Activated CD4-positive, alpha-beta memory T cell treated with anti-CD3 and anti-CD28 coated beads for 36 hours (primary cell): ENCODE data around the gene PPP1R10. TPM values are rescaled to one million over a fixed set of nuclear protein-coding genes. Genes with fewer than 3 reads are reported as not detected.

ENCODE experiments used
- CTCF ChIA-PET: fragments of 350-600 bp; sonication (Branson Sonifier 250); formaldehyde crosslinking; loops from one replicate; lab custom pipeline; 2021; ENCODE audit warnings: antibody characterized with exemption, inconsistent platforms; lab: Charles Lee
- POLR2A ChIA-PET: fragments of 350-600 bp; sonication (Branson Sonifier 250); formaldehyde crosslinking; loops from one replicate; lab custom pipeline; 2021; ENCODE audit warnings: antibody characterized with exemption; lab: Charles Lee
- DNase-seq: peaks from one replicate; pipeline ENCODE4 v3.0.0-alpha.2; 2020
- H3K27ac Mint-ChIP-seq: one replicate; pipeline ENCODE4 v1.8.0; 2021; ENCODE audit warnings: mixed read lengths
- H3K27me3 Mint-ChIP-seq: one replicate; pipeline ENCODE4 v1.8.0; 2021; ENCODE audit warnings: mixed read lengths
- H3K36me3 Mint-ChIP-seq: one replicate; pipeline ENCODE4 v1.8.0; 2021; ENCODE audit warnings: mixed read lengths
- H3K4me1 Mint-ChIP-seq: one replicate; pipeline ENCODE4 v1.8.0; 2021; ENCODE audit warnings: low read depth, mixed read lengths
- H3K4me3 Mint-ChIP-seq: one replicate; pipeline ENCODE4 v1.8.0; 2021; ENCODE audit warnings: mild to moderate bottlenecking, mixed read lengths
- H3K9me3 Mint-ChIP-seq: one replicate; pipeline ENCODE4 v1.8.0; 2021; ENCODE audit warnings: mixed read lengths
- intact Hi-C: fragments of 100-400 bp; cut with micrococcal nuclease; formaldehyde crosslinking; loops from one replicate; pipeline ENCODE4 v1.15.1; 2023
- total RNA-seq, 2 experiments: library from RNA; stranded (reverse); gene quantifications; one replicate each; pipeline ENCODE4 v1.2.3, GENCODE V29; 2021

PPP1R10 gene
- total RNA-seq, 2 experiments from 2014 or later: 64.5 to 67.4 TPM

GRCh38 chr6:30571075-30571761 is 45.8 kb downstream of the PPP1R10 start, which contains the start of gene ABCF1:
Gene ABCF1, plus strand, starts transcription at chr6:30571442. Its CDS starts 46 bp downstream, at chr6:30571488.
- intact Hi-C loops: loop anchor here (1.0 to 5.0 kb wide), 4 partner anchors 15 to 146 kb away; partner anchors contain the start of genes GNL1, MDC1, MRPS18B and PPP1R10
- no peaks in the 10 kb centered on the region for H3K9me3 Mint-ChIP-seq
- peaks cover 11% of the 10 kb centered on the region for H3K36me3 Mint-ChIP-seq
- no peaks in the 10 kb centered on the region for H3K27me3 Mint-ChIP-seq
- POLR2A ChIA-PET: interaction anchor here (0.6 to 3.7 kb wide), 13 partner anchors 13 to 164 kb away, joined by 3 to 28 read pairs (median 3); partner anchors contain the start of genes GNL1, MRPS18B, PPP1R10 and PRR3
- H3K27ac Mint-ChIP-seq: peak within 1 kb of the TSS; percentile 94
- H3K4me1 Mint-ChIP-seq: peaks cover 60% of the 10 kb centered on the region
- peak; percentile 99 for DNase-seq
- CTCF ChIA-PET: interaction anchor here (0.7 to 2.1 kb wide), 9 partner anchors 14 to 118 kb away, joined by 3 to 15 read pairs (median 4); partner anchors contain the start of gene PRR3
- peak within 1 kb of the TSS; percentile 94 for H3K4me3 Mint-ChIP-seq

GRCh38 chr6:30570740-30571074 is 46.3 kb downstream of the PPP1R10 start:
- H3K27ac Mint-ChIP-seq: peak overlapping the region; percentile 86
- no peaks in the 10 kb centered on the region for H3K27me3 Mint-ChIP-seq
- peak overlapping the region; percentile 94 for H3K4me3 Mint-ChIP-seq
- ChIA-PET CTCF (interaction anchor here (0.9 to 2.1 kb wide), 9 partner anchors 14 to 117 kb away, joined by 3 to 15 read pairs (median 5); partner anchors contain the start of gene PRR3), POLR2A (interaction anchor here (0.9 to 3.7 kb wide), 12 partner anchors 13 to 164 kb away, joined by 3 to 28 read pairs (median 4); partner anchors contain the start of genes GNL1, MRPS18B, PPP1R10 and PRR3)
- intact Hi-C loops: loop anchor here (1.0 to 5.0 kb wide), 4 partner anchors 14 to 146 kb away; partner anchors contain the start of genes GNL1, MDC1, MRPS18B and PPP1R10
- no peaks in the 10 kb centered on the region for H3K9me3 Mint-ChIP-seq
- H3K36me3 Mint-ChIP-seq: peaks cover 11% of the 10 kb centered on the region
- no peak for DNase-seq
- H3K4me1 Mint-ChIP-seq: peaks cover 60% of the 10 kb centered on the region

GRCh38 chr6:30570263-30570662 is 46.8 kb downstream of the PPP1R10 start:
- CTCF ChIA-PET: interaction anchor here (1.0 to 2.1 kb wide), 8 partner anchors 13 to 56 kb away, joined by 3 to 15 read pairs (median 6); partner anchors contain the start of genes ATAT1 and PRR3
- Mint-ChIP-seq H3K4me3 (peak overlapping the region; percentile 94), H3K27ac (no peak overlapping the region), H3K27me3 (no peaks in the 10 kb centered on the region), H3K9me3 (no peaks in the 10 kb centered on the region), H3K4me1 (peaks cover 60% of the 10 kb centered on the region), H3K36me3 (peaks cover 12% of the 10 kb centered on the region)
- DNase-seq: no peak
- POLR2A ChIA-PET: interaction anchor here (0.6 to 3.7 kb wide), 6 partner anchors 12 to 104 kb away, joined by 3 to 28 read pairs (median 4); partner anchors contain the start of genes GNL1 and PRR3
- intact Hi-C loops: loop anchor here (2.0 to 5.0 kb wide), 2 partner anchors 112 to 147 kb away; partner anchors contain the start of gene MDC1

- Mint-ChIP-seq H3K27ac (no peak overlapping the region), H3K4me1 (peaks cover 46% of the 10 kb centered on the region), H3K27me3 (no peaks in the 10 kb centered on the region), H3K36me3 (peaks cover 9% of the 10 kb centered on the region), H3K9me3 (no peaks in the 10 kb centered on the region), H3K4me3 (no peak overlapping the region)
- DNase-seq: peak; percentile 70
- ChIA-PET POLR2A (interaction anchor here (3.7 kb wide), 1 partner anchor 10 kb away, joined by 28 read pairs; the partner anchor contains the start of genes GNL1 and PRR3), CTCF (interaction anchor here (1.8 kb wide), 1 partner anchor 85 kb away, joined by 4 read pairs; no protein-coding TSS in a partner anchor)
- intact Hi-C loops: loop anchor here (10.0 kb wide), 1 partner anchor 1167 kb away; the partner anchor contains the start of gene CLIC1
These were observed 48.8 kb downstream of the PPP1R10 start for GRCh38 chr6:30568245-30568644.

GRCh38 chr6:30565772-30566171 is 51.3 kb downstream of the PPP1R10 start:
- CTCF ChIA-PET: interaction anchor here (0.8 to 2.8 kb wide), 2 partner anchors 21 to 83 kb away, joined by 3 to 10 read pairs; no protein-coding TSS in a partner anchor
- H3K4me3 Mint-ChIP-seq: no peak overlapping the region

GRCh38 chr6:30564114-30564513 is 52.9 kb downstream of the PPP1R10 start:
- H3K27ac Mint-ChIP-seq: no peak overlapping the region
- POLR2A ChIA-PET: no interaction called here

More at GRCh38 chr6:30565772-30566171, 51.3 kb downstream of the PPP1R10 start:
- H3K4me1 Mint-ChIP-seq: peaks cover 27% of the 10 kb centered on the region
- DNase-seq: no peak
- intact Hi-C loops: loop anchor here (10.0 kb wide), 1 partner anchor 1169 kb away; the partner anchor contains the start of gene CLIC1
- POLR2A ChIA-PET: interaction anchor here (2.3 kb wide), 1 partner anchor 9 kb away, joined by 10 read pairs; the partner anchor contains the start of genes GNL1 and PRR3
- H3K27me3 Mint-ChIP-seq: no peaks in the 10 kb centered on the region
- H3K27ac Mint-ChIP-seq: no peak overlapping the region
- peaks cover 14% of the 10 kb centered on the region for H3K36me3 Mint-ChIP-seq
- no peaks in the 10 kb centered on the region for H3K9me3 Mint-ChIP-seq

GRCh38 chr6:30562470-30563425 is 54.3 kb downstream of the PPP1R10 start:
- Mint-ChIP-seq H3K9me3 (no peaks in the 10 kb centered on the region), H3K27me3 (no peaks in the 10 kb centered on the region), H3K36me3 (peaks cover 25% of the 10 kb centered on the region), H3K4me3 (no peak overlapping the region), H3K4me1 (peaks cover 27% of the 10 kb centered on the region), H3K27ac (peak overlapping the region; percentile 47)
- ChIA-PET POLR2A (interaction anchor here (1.2 kb wide), 1 partner anchor 52 kb away, joined by 3 read pairs; no protein-coding TSS in a partner anchor), CTCF (interaction anchor here (1.1 to 2.8 kb wide), 2 partner anchors 18 to 22 kb away, joined by 4 to 10 read pairs; no protein-coding TSS in a partner anchor)
- DNase-seq: no peak
- intact Hi-C loops: loop anchor here (10.0 kb wide), 1 partner anchor 1172 kb away; the partner anchor contains the start of gene CLIC1

More at GRCh38 chr6:30564114-30564513, 52.9 kb downstream of the PPP1R10 start:
- peaks cover 23% of the 10 kb centered on the region for H3K4me1 Mint-ChIP-seq
- no peaks in the 10 kb centered on the region for H3K27me3 Mint-ChIP-seq
- CTCF ChIA-PET: interaction anchor here (0.6 to 2.8 kb wide), 6 partner anchors 19 to 167 kb away, joined by 3 to 10 read pairs (median 4); no protein-coding TSS in a partner anchor
- intact Hi-C loops: loop anchor here (10.0 kb wide), 1 partner anchor 1171 kb away; the partner anchor contains the start of gene CLIC1
- no peaks in the 10 kb centered on the region for H3K9me3 Mint-ChIP-seq
- DNase-seq: no peak
- H3K4me3 Mint-ChIP-seq: no peak overlapping the region
- H3K36me3 Mint-ChIP-seq: peaks cover 19% of the 10 kb centered on the region

GRCh38 chr6:30560930-30561329 is 56.1 kb downstream of the PPP1R10 start:
- CTCF ChIA-PET: interaction anchor here (1.1 kb wide), 1 partner anchor 16 kb away, joined by 3 read pairs; no protein-coding TSS in a partner anchor

GRCh38 chr6:30557683-30557981 is 59.4 kb downstream of the PPP1R10 start:
- peak; percentile 77 for DNase-seq
- CTCF ChIA-PET: interaction anchor here (0.6 to 9.5 kb wide), 8 partner anchors 13 to 106 kb away, joined by 3 to 134 read pairs (median 3); partner anchors contain the start of gene ABCF1
- H3K27ac Mint-ChIP-seq: peak overlapping the region; percentile 98
- peak overlapping the region; percentile 97 for H3K4me3 Mint-ChIP-seq
- intact Hi-C loops: loop anchor here (2.0 to 10.0 kb wide), 3 partner anchors 125 to 233 kb away; partner anchors contain the start of genes MDC1 and TRIM39
- POLR2A ChIA-PET: interaction anchor here (0.6 to 3.9 kb wide), 15 partner anchors 9 to 165 kb away, joined by 3 to 28 read pairs (median 3); partner anchors contain the start of genes ABCF1, MDC1 and MRPS18B
- no peaks in the 10 kb centered on the region for H3K27me3 Mint-ChIP-seq
- H3K9me3 Mint-ChIP-seq: no peaks in the 10 kb centered on the region
- H3K4me1 Mint-ChIP-seq: peaks cover 44% of the 10 kb centered on the region
- peaks cover 42% of the 10 kb centered on the region for H3K36me3 Mint-ChIP-seq

More at GRCh38 chr6:30560930-30561329, 56.1 kb downstream of the PPP1R10 start:
- POLR2A ChIA-PET: no interaction called here
- H3K4me3 Mint-ChIP-seq: no peak overlapping the region
- peaks cover 31% of the 10 kb centered on the region for H3K36me3 Mint-ChIP-seq
- DNase-seq: no peak
- H3K27ac Mint-ChIP-seq: no peak overlapping the region
- H3K27me3 Mint-ChIP-seq: no peaks in the 10 kb centered on the region
- intact Hi-C loops: loop anchor here (10.0 kb wide), 1 partner anchor 1174 kb away; the partner anchor contains the start of gene CLIC1
- no peaks in the 10 kb centered on the region for H3K9me3 Mint-ChIP-seq
- peaks cover 30% of the 10 kb centered on the region for H3K4me1 Mint-ChIP-seq
